Astrocyte (in vitro differentiated cells and primary cell): ENCODE results near the gene WFDC8. TPM values are rescaled to one million over a fixed set of nuclear protein-coding genes. Genes with fewer than 3 reads are reported as not detected.
A peak's percentile ranks its signal among the peaks of the same experiment; 100 is the strongest.
"Not testable (repeated sequence)": the region's sequence is repeated elsewhere in the genome, so short reads cannot be mapped to it uniquely, and the experiment has no call there.

ENCODE experiments used
- DNase-seq: peaks from one replicate; pipeline ENCODE4 v3.0.0-alpha.2; 2010; ENCODE audit warnings: low read depth
- FAIRE-seq: peaks from 2 replicates; lab custom pipeline; 2011; peaks lifted over from hg19 to GRCh38; lab: Jason Lieb, UNC
- H2AFZ ChIP-seq: 2 replicates; pipeline ENCODE4 v1.6.0; 2012; ENCODE audit warnings: low read depth, low read length, inconsistent platforms
- H3K27ac ChIP-seq: 2 replicates; pipeline ENCODE4 v1.5.1; 2011; ENCODE audit warnings: low read depth, low read length, inconsistent platforms
- H3K27me3 ChIP-seq: 2 replicates; pipeline ENCODE4 v1.6.0; 2011; ENCODE audit warnings: low read length, inconsistent platforms; ENCODE audit not compliant: insufficient read depth
- H3K36me3 ChIP-seq: 2 replicates; pipeline ENCODE4 v1.5.1; 2011; ENCODE audit warnings: low read length, inconsistent platforms; ENCODE audit not compliant: insufficient read depth
- H3K4me1 ChIP-seq: 2 replicates; pipeline ENCODE4 v1.5.1; 2011; ENCODE audit warnings: low read length, inconsistent platforms; ENCODE audit not compliant: insufficient read depth
- H3K4me2 ChIP-seq: 2 replicates; pipeline ENCODE4 v1.6.0; 2012; ENCODE audit warnings: low read length, inconsistent platforms
- H3K4me3 ChIP-seq: 2 replicates; pipeline ENCODE4 v1.5.1; 2011; ENCODE audit warnings: low read depth, mild to moderate bottlenecking, low read length, inconsistent platforms; ENCODE audit not compliant: insufficient read depth
- H3K79me2 ChIP-seq: 2 replicates; pipeline ENCODE4 v1.6.0; 2012; ENCODE audit warnings: mild to moderate bottlenecking, low read length, inconsistent platforms; ENCODE audit not compliant: insufficient read depth
- H3K9ac ChIP-seq: 2 replicates; pipeline ENCODE4 v1.6.0; 2012; ENCODE audit warnings: mild to moderate bottlenecking, low read length, inconsistent platforms
- H3K9me3 ChIP-seq: 2 replicates; pipeline ENCODE4 v1.5.1; 2012; ENCODE audit warnings: low read depth, mild to moderate bottlenecking, low read length, inconsistent platforms; ENCODE audit not compliant: insufficient read depth
- H4K20me1 ChIP-seq: 2 replicates; pipeline ENCODE4 v1.6.0; 2012; ENCODE audit warnings: low read length, inconsistent platforms; ENCODE audit not compliant: insufficient read depth
- H3K27ac Mint-ChIP-seq: one replicate; pipeline ENCODE4 v1.8.0; 2021; ENCODE audit warnings: mild to moderate bottlenecking, mixed read lengths; ENCODE audit not compliant: unreplicated experiment
- H3K27me3 Mint-ChIP-seq: one replicate; pipeline ENCODE4 v1.8.0; 2021; ENCODE audit warnings: low read depth, mixed read lengths; ENCODE audit not compliant: unreplicated experiment
- H3K36me3 Mint-ChIP-seq: one replicate; pipeline ENCODE4 v1.8.0; 2021; ENCODE audit warnings: low read depth, mixed read lengths; ENCODE audit not compliant: unreplicated experiment
- H3K4me1 Mint-ChIP-seq: one replicate; pipeline ENCODE4 v1.8.0; 2021; ENCODE audit warnings: low read depth, mixed read lengths; ENCODE audit not compliant: unreplicated experiment
- H3K4me3 Mint-ChIP-seq: one replicate; pipeline ENCODE4 v1.8.0; 2021; ENCODE audit warnings: mild to moderate bottlenecking, moderate library complexity, mixed read lengths; ENCODE audit not compliant: unreplicated experiment
- H3K9me3 Mint-ChIP-seq: one replicate; pipeline ENCODE4 v1.8.0; 2021; ENCODE audit warnings: mild to moderate bottlenecking, mixed read lengths; ENCODE audit not compliant: unreplicated experiment
- EZH2 ChIP-seq: IDR thresholded peaks from 2 replicates; pipeline ENCODE4 v1.6.1; 2012; ENCODE audit warnings: mild to moderate bottlenecking, low read length, inconsistent platforms; ENCODE audit not compliant: insufficient read depth
- total RNA-seq: library from RNA; stranded (reverse); gene quantifications from 2 replicates; pipeline ENCODE4 v1.2.1, GENCODE V29; 2021
- TF ChIP-seq, protein P1 (sequence below): IDR thresholded peaks from 2 replicates; pipeline ENCODE4 v1.5.1; 2011; ENCODE audit warnings: low read depth, mild to moderate bottlenecking, inconsistent platforms, low read length, moderate library complexity; ENCODE audit not compliant: insufficient read depth

The WFDC8 gene
- total RNA-seq, 1 donor from 2014 or later, result not detected

DNA sequence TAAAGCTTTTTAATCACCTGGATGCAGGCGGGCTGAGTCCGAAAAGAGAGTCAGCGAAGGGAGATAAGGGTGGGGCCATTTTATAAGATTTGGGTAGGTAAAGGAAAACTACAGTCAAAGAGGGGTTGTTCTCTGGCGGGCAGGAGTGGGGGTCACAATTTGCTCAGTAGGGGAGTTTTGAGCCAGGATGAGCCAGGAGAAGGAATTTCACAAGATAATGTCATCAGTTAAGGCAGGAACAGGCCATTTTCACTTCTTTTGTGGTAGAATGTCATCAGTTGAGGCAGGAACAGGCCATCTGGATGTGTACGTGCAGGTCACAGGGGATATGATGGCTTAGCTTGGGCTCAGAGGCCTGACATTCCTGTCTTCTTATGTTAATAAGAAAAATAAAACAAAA, 5.2 kb upstream of the WFDC8 start:
- H3K36me3 ChIP-seq, H2AFZ ChIP-seq, FAIRE-seq, H3K9me3 Mint-ChIP-seq, H3K36me3 Mint-ChIP-seq, H3K27ac ChIP-seq, DNase-seq, H3K4me2 ChIP-seq, H3K9me3 ChIP-seq, H3K4me1 Mint-ChIP-seq, H3K27me3 Mint-ChIP-seq, H3K4me3 ChIP-seq, H4K20me1 ChIP-seq, H3K79me2 ChIP-seq, H3K27ac Mint-ChIP-seq, H3K4me1 ChIP-seq, H3K4me3 Mint-ChIP-seq, H3K27me3 ChIP-seq, H3K9ac ChIP-seq: not testable (repeated sequence)

DNA sequence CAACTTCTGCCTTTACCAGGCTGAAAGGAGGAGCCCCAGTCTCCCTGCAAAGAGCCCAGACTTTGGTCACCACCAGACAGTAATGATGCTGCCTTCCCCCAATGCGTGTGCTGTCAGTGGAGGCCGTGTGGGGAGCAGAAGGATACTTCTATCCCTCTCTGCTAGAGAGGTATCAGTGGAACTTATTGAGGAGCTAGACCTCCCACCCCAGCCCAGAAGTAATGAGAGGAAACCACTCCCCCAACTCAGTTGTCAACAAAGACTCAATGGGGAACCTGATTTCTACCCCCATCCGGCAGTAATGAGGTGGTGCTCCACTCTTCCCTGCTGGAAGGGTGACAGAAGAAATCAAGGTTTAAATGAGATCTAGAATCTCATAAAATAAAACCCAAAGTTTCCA, 4.4 kb upstream of the WFDC8 start:
- peaks cover 3% of the 10 kb centered on the region for H3K9me3 Mint-ChIP-seq
- H4K20me1 ChIP-seq, result no peaks in the 10 kb centered on the region
- no peaks in the 10 kb centered on the region for H3K4me1 Mint-ChIP-seq
- H3K79me2 ChIP-seq, result no peaks in the 10 kb centered on the region
- FAIRE-seq (no peak), DNase-seq (no peak)
- peaks cover 2% of the 10 kb centered on the region for H3K27me3 Mint-ChIP-seq
- no peak overlapping the region for H3K27ac Mint-ChIP-seq
- H3K27ac ChIP-seq, result no peak overlapping the region
- H3K4me3 Mint-ChIP-seq, result no peak overlapping the region
- H3K27me3 ChIP-seq, result no peaks in the 10 kb centered on the region
- H2AFZ ChIP-seq, result no peak overlapping the region
- no peak overlapping the region for H3K9ac ChIP-seq
- H3K36me3 ChIP-seq, result no peaks in the 10 kb centered on the region
- TF ChIP-seq, protein P1, sequence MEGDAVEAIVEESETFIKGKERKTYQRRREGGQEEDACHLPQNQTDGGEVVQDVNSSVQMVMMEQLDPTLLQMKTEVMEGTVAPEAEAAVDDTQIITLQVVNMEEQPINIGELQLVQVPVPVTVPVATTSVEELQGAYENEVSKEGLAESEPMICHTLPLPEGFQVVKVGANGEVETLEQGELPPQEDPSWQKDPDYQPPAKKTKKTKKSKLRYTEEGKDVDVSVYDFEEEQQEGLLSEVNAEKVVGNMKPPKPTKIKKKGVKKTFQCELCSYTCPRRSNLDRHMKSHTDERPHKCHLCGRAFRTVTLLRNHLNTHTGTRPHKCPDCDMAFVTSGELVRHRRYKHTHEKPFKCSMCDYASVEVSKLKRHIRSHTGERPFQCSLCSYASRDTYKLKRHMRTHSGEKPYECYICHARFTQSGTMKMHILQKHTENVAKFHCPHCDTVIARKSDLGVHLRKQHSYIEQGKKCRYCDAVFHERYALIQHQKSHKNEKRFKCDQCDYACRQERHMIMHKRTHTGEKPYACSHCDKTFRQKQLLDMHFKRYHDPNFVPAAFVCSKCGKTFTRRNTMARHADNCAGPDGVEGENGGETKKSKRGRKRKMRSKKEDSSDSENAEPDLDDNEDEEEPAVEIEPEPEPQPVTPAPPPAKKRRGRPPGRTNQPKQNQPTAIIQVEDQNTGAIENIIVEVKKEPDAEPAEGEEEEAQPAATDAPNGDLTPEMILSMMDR, result no peak
- no peak for TF ChIP-seq EZH2
- no peaks in the 10 kb centered on the region for H3K9me3 ChIP-seq
- no peaks in the 10 kb centered on the region for H3K4me1 ChIP-seq
- H3K36me3 Mint-ChIP-seq, result no peaks in the 10 kb centered on the region
- no peak overlapping the region for H3K4me3 ChIP-seq
- no peak overlapping the region for H3K4me2 ChIP-seq

DNA sequence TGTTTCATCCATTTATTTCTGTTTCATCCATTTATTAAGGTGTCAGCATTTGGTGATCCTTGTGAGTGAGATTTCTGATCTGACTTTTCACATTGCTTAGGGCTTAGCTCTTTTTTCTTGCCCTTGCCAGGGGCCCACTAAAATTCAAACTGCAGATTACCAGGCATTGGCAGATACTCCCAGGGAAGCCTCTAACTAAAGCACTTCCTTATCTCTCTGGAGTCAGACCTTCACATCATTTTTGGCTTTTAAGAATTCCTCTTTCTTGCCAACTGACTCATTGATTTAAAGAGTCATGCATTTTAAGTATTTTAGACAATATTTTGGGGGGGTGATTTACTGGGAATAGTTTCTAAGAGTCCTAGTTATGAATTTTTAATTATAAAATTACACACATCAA, 2.6 kb upstream of the WFDC8 start:
- Mint-ChIP-seq H3K4me3 (no peak overlapping the region), H3K27me3 (peaks cover 2% of the 10 kb centered on the region), H3K27ac (no peak overlapping the region), H3K4me1 (peaks cover 3% of the 10 kb centered on the region), H3K36me3 (no peaks in the 10 kb centered on the region), H3K9me3 (peaks cover 3% of the 10 kb centered on the region)
- DNase-seq, result peak; percentile 27
- H3K4me1 ChIP-seq, result no peaks in the 10 kb centered on the region
- H3K79me2 ChIP-seq, result no peaks in the 10 kb centered on the region
- no peaks in the 10 kb centered on the region for H3K36me3 ChIP-seq
- H3K27me3 ChIP-seq, result no peaks in the 10 kb centered on the region
- no peak overlapping the region for H3K4me3 ChIP-seq
- H3K9ac ChIP-seq, result no peak overlapping the region
- no peak overlapping the region for H2AFZ ChIP-seq
- H3K9me3 ChIP-seq, result no peaks in the 10 kb centered on the region
- no peak for TF ChIP-seq EZH2
- TF ChIP-seq, protein P1, result no peak
- H4K20me1 ChIP-seq, result no peaks in the 10 kb centered on the region
- H3K4me2 ChIP-seq, result no peak overlapping the region
- H3K27ac ChIP-seq, result no peak overlapping the region
- FAIRE-seq, result no peak
